Ramos (cell line): ENCODE data around the gene SYCP1.

Experiments
- in situ Hi-C: fragments of 300-500 bp; cut with MboI; formaldehyde crosslinking; loops from one replicate; pipeline ENCODE4 v1.14.3; 2022; ENCODE audit warnings: low sequenced_read_pairs; ENCODE audit not compliant: unreplicated experiment

Gene SYCP1

GRCh38 chr1:115041654-115042053 lies 187.0 kb downstream of the SYCP1 start:
- in situ Hi-C loops = no loop called here
